Bronchial epithelial cell (primary cell): Measurements from ENCODE around the gene CRHBP. TPM values are rescaled to one million over a fixed set of nuclear protein-coding genes. Genes with fewer than 3 reads are reported as not detected.
"Not testable (repeated sequence)": the region's sequence is repeated elsewhere in the genome, so short reads cannot be mapped to it uniquely, and the experiment has no call there.

Source experiments
- DNase-seq: peaks from one replicate; pipeline ENCODE4 v3.0.0-alpha.2; 2010; ENCODE audit warnings: low read depth
- FAIRE-seq: peaks from 2 replicates; lab custom pipeline; 2011; peaks lifted over from hg19 to GRCh38; lab: Jason Lieb, UNC
- H3K27me3 ChIP-seq: 2 replicates; pipeline ENCODE4 v1.5.1; 2011; ENCODE audit warnings: low read length; ENCODE audit not compliant: control insufficient read depth, insufficient read depth
- H3K36me3 ChIP-seq: 2 replicates; pipeline ENCODE4 v1.5.1; 2011; ENCODE audit warnings: low read length; ENCODE audit not compliant: control insufficient read depth, insufficient read depth
- H3K4me3 ChIP-seq: 2 replicates; pipeline ENCODE4 v1.5.1; 2011; ENCODE audit warnings: mild to moderate bottlenecking, low read depth, low read length, control low read depth
- total RNA-seq: library from RNA; depleted of rRNA; stranded (reverse); fragments of >200 nt; gene quantifications from 2 replicates; pipeline ENCODE4 v1.2.1, GENCODE V29; 2014
- TF ChIP-seq, protein P1 (sequence below): IDR thresholded peaks from 2 replicates; pipeline ENCODE4 v1.5.1; 2011; ENCODE audit warnings: mild to moderate bottlenecking, moderate library complexity, low read length, control low read depth, inconsistent platforms; ENCODE audit not compliant: insufficient read depth, severe bottlenecking

The CRHBP gene, protein sequence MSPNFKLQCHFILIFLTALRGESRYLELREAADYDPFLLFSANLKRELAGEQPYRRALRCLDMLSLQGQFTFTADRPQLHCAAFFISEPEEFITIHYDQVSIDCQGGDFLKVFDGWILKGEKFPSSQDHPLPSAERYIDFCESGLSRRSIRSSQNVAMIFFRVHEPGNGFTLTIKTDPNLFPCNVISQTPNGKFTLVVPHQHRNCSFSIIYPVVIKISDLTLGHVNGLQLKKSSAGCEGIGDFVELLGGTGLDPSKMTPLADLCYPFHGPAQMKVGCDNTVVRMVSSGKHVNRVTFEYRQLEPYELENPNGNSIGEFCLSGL
- not detected in 2 replicates for total RNA-seq

DNA sequence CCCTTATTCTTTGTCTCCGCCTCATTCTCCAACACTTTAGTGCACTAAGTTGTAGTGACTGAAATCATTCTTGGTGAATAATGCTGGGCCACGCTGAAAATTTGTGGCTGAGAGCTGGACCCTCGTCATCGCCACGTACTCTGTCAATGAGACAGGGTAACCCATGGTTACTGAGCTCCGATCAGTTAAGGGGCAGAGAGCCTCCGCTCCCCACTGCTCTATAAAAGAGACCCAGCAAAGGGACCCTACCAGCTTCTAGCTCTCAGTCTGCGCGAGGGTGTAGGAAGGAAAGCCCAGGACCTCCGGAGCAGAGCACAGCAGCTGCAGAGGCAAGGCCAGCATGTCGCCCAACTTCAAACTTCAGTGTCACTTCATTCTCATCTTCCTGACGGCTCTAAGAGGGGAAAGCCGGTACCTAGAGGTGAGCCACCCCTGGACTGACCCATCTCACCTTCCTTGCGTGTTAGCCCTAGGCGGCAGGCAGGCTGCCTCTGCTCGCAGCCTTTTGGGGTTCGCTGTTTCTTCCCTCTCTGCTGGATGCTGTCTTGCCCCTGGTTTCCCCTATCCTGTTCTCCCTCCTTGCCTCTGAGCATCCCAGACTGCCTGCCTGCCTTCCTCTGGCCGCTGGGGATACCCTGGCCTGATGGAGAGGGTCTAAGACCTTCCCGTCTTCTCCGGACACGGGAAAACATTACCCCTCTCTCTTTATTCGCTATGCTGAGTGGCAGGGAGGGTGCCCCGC is at the start of gene CRHBP:
Gene CRHBP, plus strand, starts transcription at position 251 of the 742 bp plus-strand sequence. Its CDS starts 90 bp downstream, at position 341.
- Histone ChIP-seq H3K27me3 (peaks cover 24% of the 10 kb centered on the region), H3K36me3 (no peaks in the 10 kb centered on the region), H3K4me3 (no peak within 1 kb of the TSS)
- TF ChIP-seq, protein P1, sequence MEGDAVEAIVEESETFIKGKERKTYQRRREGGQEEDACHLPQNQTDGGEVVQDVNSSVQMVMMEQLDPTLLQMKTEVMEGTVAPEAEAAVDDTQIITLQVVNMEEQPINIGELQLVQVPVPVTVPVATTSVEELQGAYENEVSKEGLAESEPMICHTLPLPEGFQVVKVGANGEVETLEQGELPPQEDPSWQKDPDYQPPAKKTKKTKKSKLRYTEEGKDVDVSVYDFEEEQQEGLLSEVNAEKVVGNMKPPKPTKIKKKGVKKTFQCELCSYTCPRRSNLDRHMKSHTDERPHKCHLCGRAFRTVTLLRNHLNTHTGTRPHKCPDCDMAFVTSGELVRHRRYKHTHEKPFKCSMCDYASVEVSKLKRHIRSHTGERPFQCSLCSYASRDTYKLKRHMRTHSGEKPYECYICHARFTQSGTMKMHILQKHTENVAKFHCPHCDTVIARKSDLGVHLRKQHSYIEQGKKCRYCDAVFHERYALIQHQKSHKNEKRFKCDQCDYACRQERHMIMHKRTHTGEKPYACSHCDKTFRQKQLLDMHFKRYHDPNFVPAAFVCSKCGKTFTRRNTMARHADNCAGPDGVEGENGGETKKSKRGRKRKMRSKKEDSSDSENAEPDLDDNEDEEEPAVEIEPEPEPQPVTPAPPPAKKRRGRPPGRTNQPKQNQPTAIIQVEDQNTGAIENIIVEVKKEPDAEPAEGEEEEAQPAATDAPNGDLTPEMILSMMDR, result no peak
- no peak for DNase-seq
- FAIRE-seq, result no peak

DNA sequence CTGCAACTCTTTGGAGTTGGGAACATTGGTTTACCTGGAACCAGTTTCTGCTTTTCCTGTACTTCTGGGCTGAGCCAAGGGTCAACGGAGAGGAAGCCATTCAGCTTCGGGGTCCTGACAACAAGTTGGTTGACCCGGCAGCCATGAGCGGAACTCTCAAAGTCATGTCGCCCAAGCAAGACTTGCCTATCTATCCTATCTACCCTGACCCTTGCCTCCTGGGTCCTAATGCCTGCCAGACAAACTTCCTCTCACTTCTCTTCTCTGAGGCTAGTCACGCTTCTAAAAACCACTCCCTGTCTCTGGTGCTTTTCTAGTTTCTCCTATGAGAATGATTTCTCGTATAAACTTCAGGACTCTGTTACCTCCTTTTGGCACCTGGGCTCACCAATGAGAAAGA is 44.7 kb upstream of the CRHBP start:
- Histone ChIP-seq H3K36me3 (no peaks in the 10 kb centered on the region), H3K27me3 (no peaks in the 10 kb centered on the region), H3K4me3 (no peak overlapping the region)
- FAIRE-seq (no peak), DNase-seq (no peak)
- TF ChIP-seq, protein P1, result no peak

DNA sequence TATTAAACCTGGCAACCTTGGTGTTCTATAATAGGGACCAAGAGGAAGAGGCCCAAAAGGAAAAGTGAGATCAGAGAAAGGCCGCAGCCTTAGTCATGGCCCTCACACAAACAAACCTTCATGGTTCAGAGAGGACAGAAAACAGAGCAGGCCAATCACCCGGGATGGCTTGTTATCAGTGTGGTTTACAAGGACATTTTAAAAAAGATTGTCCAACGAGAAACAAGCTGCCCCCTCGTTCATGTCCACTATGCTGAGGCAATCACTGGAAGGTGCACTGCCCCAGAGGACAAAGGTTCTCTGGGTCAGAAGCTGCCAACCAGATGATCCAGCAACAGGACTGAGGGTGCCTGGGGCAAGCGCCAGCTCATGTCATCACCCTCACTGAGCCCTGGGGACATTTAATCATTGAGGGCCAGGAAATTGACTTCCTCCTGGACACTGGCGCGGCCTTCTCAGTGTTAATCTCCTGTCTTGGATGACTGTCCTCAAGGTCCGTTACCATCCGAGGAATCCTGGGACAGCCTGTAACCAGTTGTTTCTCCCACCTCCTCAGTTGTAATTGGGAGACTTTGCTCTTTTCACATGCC is 42.4 kb upstream of the CRHBP start:
- H3K27me3 ChIP-seq, FAIRE-seq, H3K36me3 ChIP-seq, H3K4me3 ChIP-seq, DNase-seq: not testable (repeated sequence)

DNA sequence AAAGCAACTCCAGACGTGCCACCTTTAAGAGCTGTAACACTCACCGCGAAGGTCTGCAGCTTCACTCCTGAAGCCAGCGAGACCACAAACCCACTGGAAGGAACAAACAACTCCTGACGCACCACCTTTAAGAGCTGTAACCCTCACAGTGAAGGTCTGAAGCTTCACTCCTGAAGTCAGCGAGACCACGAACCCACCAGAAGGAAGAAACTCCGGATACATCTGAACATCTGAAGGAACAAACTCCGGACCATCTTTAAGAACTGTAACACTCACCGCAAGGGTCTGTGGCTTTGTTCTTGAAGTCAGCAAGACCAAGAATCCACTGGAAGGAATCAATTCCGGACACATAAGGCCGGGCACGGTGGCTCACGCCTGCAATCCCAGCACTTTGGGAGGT is 38.2 kb upstream of the CRHBP start:
- not testable (repeated sequence) for FAIRE-seq, H3K36me3 ChIP-seq, H3K27me3 ChIP-seq, DNase-seq, H3K4me3 ChIP-seq

DNA sequence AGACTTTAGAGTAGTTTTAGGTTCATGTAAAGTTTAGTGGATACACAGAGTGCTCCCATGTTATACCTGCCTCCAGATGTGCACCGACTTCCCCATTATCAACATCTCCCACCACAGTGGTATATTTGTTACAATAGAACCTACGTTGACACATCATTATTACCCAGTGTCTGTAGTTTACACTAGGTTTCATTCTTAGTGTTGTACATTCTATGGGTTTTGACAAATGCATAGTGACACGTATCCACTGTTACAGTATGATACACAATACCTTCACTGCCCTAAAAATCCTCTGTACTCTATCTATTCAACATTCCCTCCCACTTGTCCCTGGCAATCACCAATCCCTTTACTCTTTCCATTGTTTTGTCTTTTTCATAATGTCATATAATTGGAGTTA is 34.3 kb upstream of the CRHBP start:
- no peaks in the 10 kb centered on the region for H3K36me3 ChIP-seq
- DNase-seq, result no peak
- no peak for FAIRE-seq
- no peak overlapping the region for H3K4me3 ChIP-seq
- TF ChIP-seq, protein P1, result no peak
- H3K27me3 ChIP-seq, result no peaks in the 10 kb centered on the region

DNA sequence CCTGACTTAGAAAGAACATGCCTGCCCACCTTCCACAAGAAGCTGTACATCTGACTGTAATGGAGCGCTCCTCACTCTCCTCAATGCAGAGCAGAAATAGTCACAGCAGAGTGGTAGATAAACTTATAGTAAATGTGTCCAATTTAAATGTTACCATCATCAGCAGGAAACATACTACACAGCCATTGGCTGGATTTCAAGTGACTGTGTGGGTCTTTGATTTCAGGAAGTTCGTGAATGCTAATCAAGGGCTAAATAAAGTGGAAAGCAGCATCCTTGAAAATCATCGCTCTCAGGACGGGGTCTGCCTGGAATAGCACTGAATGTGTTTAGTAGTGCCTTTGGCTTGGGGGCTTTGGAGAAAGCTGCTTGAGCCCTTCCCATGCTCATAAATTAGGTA is 32.4 kb upstream of the CRHBP start:
- Histone ChIP-seq H3K27me3 (no peaks in the 10 kb centered on the region), H3K4me3 (no peak overlapping the region), H3K36me3 (no peaks in the 10 kb centered on the region)
- DNase-seq (no peak), FAIRE-seq (no peak)
- TF ChIP-seq, protein P1, result no peak
